ENCODE data around the gene FLT3LG.
"Not testable (repeated sequence)": the region's sequence is repeated elsewhere in the genome, so short reads cannot be mapped to it uniquely, and the experiment has no call there.

The FLT3LG gene

GRCh38 chr19:49463960-49464740 lies 9.9 kb upstream of the FLT3LG start:
- DNase-seq = no peak

- no peak for DNase-seq
Measured at GRCh38 chr19:49465371-49465770, 8.6 kb upstream of the FLT3LG start.

DNA sequence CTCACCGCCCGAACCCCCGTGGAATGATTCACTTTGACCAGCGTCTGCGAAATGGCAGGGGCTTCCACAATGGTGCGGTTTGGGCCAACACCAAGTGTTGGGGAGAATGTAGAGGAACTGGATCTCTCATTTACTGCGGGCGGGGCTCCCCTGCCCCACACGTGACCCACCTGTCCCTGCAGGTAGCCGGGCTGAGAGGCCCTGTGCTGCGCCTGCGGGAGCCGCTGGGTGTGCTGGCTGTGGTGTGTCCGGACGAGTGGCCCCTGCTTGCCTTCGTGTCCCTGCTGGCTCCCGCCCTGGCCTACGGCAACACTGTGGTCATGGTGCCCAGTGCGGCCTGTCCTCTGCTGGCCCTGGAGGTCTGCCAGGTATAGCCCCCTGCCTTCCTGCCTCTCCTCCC lies 5.8 kb upstream of the FLT3LG start:
- no peak for DNase-seq

DNA sequence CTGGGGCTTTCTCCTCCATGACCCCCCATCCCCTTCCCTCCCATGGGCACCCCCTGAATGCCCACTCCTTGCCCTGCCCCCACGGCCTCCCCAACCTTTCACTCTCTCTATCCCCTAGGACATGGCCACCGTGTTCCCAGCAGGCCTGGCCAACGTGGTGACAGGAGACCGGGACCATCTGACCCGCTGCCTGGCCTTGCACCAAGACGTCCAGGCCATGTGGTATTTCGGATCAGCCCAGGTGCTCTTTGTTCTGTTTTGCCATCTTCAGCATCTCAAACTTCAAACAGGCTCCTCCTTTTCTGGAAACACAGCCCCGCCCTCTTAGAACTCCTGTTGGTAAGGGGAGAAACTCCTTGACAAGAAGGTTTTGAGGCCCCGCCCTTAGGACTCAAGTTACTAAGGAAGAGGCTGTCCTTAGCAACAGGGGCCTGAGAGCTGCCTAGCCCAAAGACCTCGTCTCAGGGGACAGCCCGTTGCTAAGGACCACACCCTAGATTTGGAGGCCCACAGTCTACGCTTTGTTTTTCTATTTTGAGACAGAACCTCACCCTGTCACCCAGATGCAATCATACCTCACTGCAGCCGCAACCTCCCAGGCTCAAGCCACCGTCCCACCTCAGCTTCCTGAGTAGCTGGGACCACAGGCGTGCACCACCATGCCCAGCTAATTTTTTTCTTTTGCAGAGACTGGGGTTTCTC lies 5.1 kb upstream of the FLT3LG start:
- peak; percentile 99 for DNase-seq

DNA sequence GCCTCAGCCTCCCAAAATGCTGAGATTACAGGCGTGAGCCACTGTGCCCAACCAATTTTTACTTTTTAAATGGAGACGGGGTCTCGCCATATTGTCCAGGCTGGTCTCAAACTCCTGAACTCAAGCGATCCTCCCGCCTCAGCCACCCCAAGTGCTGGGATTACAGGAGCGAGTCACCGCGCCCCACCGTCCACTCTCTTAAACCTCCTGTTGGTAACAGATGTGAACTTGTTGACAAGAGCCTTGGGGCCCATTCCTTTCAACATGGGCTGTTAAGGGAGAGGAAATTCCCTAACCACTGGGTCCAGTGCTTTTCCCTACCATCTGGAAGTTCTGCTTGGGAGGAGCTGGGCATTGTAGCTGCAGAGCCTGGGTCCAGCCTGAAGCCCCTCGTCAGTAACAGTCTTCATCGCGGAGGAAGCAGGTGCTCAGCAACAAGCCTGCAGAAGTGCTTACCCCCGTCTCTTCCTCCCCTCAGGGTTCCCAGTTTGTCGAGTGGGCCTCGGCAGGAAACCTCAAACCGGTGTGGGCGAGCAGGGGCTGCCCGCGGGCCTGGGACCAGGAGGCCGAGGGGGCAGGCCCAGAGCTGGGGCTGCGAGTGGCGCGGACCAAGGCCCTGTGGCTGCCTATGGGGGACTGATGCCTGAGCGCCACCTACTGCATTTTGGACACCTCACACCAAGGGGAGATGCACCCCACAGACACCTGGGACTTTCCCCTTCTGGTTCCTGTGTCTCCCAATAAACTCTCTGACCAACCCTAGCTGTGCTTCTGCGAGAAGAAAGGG lies 4.0 kb upstream of the FLT3LG start:
- peak; percentile 96 for DNase-seq

GRCh38 chr19:49470615-49470978 lies 3.4 kb upstream of the FLT3LG start:
- DNase-seq = no peak

GRCh38 chr19:49472936-49473335 lies 1.1 kb upstream of the FLT3LG start:
- no peak for DNase-seq

DNA sequence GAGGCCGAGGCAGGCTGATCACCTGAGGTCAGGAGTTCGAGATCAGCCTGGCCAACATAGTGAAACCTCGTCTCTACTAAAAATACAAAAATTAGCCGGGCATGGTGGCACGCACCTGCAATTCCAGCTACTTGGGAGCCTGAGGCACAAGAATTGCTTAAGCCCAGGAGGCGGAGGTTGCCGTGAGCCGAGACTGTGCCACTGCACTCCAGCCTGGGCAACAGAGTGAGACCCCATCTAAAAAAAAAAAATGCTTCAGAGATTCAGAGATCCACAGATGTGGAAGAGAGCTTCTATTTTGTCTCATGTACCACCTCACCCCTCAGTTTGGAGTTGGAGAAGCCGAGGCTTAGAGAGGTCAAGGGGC lies 531 bp upstream of the FLT3LG start:
- not testable (repeated sequence) for DNase-seq

DNA sequence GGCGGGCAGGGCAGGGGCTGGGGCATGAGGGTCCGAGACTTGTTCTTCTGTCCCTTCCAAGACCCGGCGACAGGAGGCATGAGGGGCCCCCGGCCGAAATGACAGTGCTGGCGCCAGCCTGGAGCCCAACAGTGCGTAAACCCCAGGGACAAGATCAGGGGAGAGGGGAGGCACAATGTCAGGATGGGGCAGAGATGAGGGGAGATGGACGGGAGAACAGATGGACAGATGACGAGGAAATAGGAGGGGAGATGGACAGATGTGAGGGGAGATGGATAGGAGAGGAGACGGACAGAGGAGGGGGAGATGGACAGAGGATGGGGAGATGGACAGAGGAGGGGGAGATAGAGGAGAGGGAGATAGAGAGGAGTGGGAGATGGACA lies 518 bp downstream of the FLT3LG start:
- no peak for DNase-seq

GRCh38 chr19:49475191-49475917 lies 1.3 kb downstream of the FLT3LG start:
- DNase-seq = no peak

DNA sequence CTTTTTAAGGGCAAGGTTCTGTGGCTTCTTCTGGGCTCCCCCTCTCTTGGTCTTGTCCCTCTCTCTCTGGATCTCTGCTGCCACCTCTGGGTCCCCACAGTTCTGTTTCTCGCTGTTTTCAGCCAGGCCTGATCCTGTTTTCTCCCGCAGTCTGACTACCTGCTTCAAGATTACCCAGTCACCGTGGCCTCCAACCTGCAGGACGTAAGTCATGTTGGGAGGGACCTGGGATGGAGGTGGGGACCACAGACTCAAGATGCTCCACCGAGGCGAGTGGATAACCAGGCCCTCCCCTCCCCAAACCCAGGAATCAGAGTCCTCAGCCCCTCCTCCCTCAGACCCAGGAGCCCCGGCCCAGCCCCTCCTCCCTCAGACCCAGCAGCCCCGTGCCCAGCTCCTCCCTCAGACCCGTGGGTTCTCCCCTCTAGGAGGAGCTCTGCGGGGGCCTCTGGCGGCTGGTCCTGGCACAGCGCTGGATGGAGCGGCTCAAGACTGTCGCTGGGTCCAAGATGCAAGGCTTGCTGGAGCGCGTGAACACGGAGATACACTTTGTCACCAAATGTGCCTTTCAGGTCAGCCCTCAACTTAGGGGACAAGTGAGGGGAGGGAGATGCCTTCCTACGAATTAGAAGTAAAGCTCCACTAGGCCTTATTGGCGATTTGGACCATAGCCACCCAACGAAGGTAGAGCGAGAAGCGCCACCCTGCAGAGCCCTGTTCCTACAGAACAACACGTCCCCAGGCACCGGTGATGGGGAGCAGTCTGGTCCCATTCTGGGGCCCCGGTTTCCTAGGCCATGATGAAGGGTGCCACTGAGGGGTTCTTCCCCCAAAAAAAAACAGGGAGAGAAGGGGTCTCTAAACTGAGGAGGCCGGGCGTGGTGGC lies 2.2 kb downstream of the FLT3LG start:
- DNase-seq = peak; percentile 78

GRCh38 chr19:49479975-49480628 lies 6.1 kb downstream of the FLT3LG start:
- no peak for DNase-seq

GRCh38 chr19:49481020-49481683 lies 7.1 kb downstream of the FLT3LG start:
- DNase-seq = no peak

- no peak for DNase-seq
Measured at GRCh38 chr19:49486232-49486631, 12.2 kb downstream of the FLT3LG start.

DNA sequence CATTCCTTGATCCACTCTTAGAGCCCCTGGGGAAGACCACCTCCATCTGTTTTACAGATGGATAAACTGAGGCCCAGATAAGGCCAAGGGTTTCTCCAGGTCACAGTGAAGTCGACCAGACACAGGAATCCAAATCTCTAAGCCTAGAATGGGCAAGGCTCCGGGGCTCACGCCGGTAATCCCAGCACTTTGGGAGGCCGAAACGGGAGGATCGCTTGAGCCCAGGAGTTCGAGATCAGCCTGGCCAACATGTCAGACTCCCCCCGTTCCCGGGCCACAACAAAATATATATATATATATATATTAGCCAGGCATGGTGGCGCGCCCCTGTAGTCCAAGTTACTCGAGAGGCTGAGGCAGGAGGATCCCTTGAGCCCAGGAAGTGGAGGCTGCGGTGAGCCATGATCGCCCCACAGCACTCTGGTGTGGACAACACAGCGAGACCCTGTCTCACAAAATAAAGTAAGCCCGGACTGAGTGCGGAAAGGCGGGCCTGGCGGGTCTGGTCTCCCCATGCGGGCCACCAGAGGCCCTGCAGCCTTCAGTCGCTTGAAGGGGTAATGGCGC lies 12.8 kb downstream of the FLT3LG start:
- DNase-seq = no peak

DNA sequence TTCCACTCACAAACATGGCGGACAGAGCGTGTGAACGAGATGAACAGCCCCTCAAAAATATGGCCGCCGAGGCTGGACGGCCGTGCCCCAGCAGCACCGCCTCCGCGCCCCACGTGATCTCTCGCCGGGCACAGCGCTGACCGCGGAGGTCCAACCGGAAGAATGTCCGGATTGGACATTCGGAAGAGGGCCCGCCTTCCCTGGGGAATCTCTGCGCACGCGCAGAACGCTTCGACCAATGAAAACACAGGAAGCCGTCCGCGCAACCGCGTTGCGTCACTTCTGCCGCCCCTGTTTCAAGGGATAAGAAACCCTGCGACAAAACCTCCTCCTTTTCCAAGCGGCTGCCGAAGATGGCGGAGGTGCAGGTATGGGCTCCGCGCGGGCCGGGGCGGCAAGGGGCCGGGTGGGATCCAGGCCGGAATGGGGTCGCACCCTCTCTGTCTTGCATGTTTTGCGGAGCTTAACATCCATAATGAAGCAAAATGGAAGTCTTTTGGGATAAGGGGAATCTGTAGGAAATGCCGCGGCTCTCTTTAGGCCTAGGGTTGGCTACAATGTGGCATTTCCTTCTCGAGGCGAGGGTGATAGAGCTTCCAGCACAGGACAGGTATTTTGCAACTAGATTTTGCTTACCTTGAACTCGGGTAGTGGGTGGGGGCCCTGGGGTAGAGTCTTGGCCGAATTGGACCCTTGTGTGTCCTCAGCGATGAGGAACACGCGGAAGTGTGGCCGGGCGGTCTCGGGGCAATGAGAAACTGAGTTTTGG lies 13.4 kb downstream of the FLT3LG start, which contains the start of gene RPL13A:
Gene RPL13A, plus strand, starts transcription at position 332 of the 769 bp plus-strand sequence. Its CDS starts 22 bp downstream, at position 354.
- DNase-seq = peak; percentile 100

- no peak for DNase-seq
Measured at GRCh38 chr19:49488046-49488862, 14.2 kb downstream of the FLT3LG start.

- no peak for DNase-seq
Measured at GRCh38 chr19:49488863-49489537, 15.0 kb downstream of the FLT3LG start.
